GOT3 (cell line): ENCODE data around the gene CYBRD1.
"Not testable (repeated sequence)": the region's sequence is repeated elsewhere in the genome, so short reads cannot be mapped to it uniquely, and the experiment has no call there.

ENCODE experiments used
- DNase-seq: peaks from one replicate; lab custom pipeline; 2025; ENCODE audit warnings: mixed read lengths; lab: John Stamatoyannopoulos, UW

Gene CYBRD1

GRCh38 chr2:171515672-171516298 is 6.5 kb upstream of the CYBRD1 start:
- peak; percentile 19 for DNase-seq

GRCh38 chr2:171516793-171517192 is 5.5 kb upstream of the CYBRD1 start:
- DNase-seq, result no peak

- no peak for DNase-seq
Observed at GRCh38 chr2:171520471-171520870, 1.8 kb upstream of the CYBRD1 start.

GRCh38 chr2:171521361-171522051 is 768 bp upstream of the CYBRD1 start:
- DNase-seq, result no peak

GRCh38 chr2:171522788-171523087 is 464 bp downstream of the CYBRD1 start:
- no peak for DNase-seq

GRCh38 chr2:171523088-171524017 is 1.1 kb downstream of the CYBRD1 start:
- DNase-seq, result peak; percentile 18

GRCh38 chr2:171524018-171524401 is 1.7 kb downstream of the CYBRD1 start:
- DNase-seq, result no peak

- no peak for DNase-seq
Observed at GRCh38 chr2:171529914-171530313, 7.6 kb downstream of the CYBRD1 start.

GRCh38 chr2:171530378-171530777 is 8.1 kb downstream of the CYBRD1 start:
- DNase-seq, result no peak

GRCh38 chr2:171530859-171531258 is 8.6 kb downstream of the CYBRD1 start:
- DNase-seq, result not testable (repeated sequence)

- DNase-seq, result no peak
Observed at GRCh38 chr2:171531291-171531690, 9.0 kb downstream of the CYBRD1 start.

GRCh38 chr2:171531836-171532450 is 9.7 kb downstream of the CYBRD1 start:
- no peak for DNase-seq

GRCh38 chr2:171533331-171533730 is 11.1 kb downstream of the CYBRD1 start:
- no peak for DNase-seq

- DNase-seq, result not testable (repeated sequence)
Observed at GRCh38 chr2:171535528-171535927, 13.3 kb downstream of the CYBRD1 start.

- no peak for DNase-seq
Observed at GRCh38 chr2:171540437-171540836, 18.2 kb downstream of the CYBRD1 start.

- DNase-seq, result no peak
Observed at GRCh38 chr2:171541202-171541887, 19.1 kb downstream of the CYBRD1 start.

- DNase-seq, result no peak
Observed at GRCh38 chr2:171545086-171545485, 22.8 kb downstream of the CYBRD1 start.

- DNase-seq, result no peak
Observed at GRCh38 chr2:171547256-171547655, 25.0 kb downstream of the CYBRD1 start.

GRCh38 chr2:171547720-171548119 is 25.4 kb downstream of the CYBRD1 start:
- DNase-seq, result no peak

GRCh38 chr2:171550613-171551012 is 28.3 kb downstream of the CYBRD1 start:
- DNase-seq, result no peak

- no peak for DNase-seq
Observed at GRCh38 chr2:171551836-171552235, 29.6 kb downstream of the CYBRD1 start.

- DNase-seq, result no peak
Observed at GRCh38 chr2:171553236-171553635, 31.0 kb downstream of the CYBRD1 start.
